GM12878 (cell line): Measurements from ENCODE around the gene SAMD4A. TPM values are rescaled to one million over a fixed set of nuclear protein-coding genes. Genes with fewer than 3 reads are reported as not detected.

ENCODE experiments used
- ATAC-seq: fragments of 200-7000 bp; cut with Tn5 transposase; 3 replicates; pipeline ENCODE4 v1.9.1; 2020; ENCODE audit warnings: mild to moderate bottlenecking, moderate library complexity
- BruUV-seq: library from RNA; stranded (reverse); fragments of 400-500 nt; replicated peaks from 2 replicates; lab custom pipeline; 2021; lab: Mats Ljungman, UMichigan
- CTCF ChIA-PET: fragments of 300-600 bp; sonication (Branson Sonifier 250); formaldehyde crosslinking; extraction: SDS; loops from one replicate; lab custom pipeline; 2021; ENCODE audit warnings: inconsistent platforms; lab: Yijun Ruan, JAX
- POLR2A ChIA-PET: fragments of 350-600 bp; formaldehyde crosslinking; extraction: SDS; loops from one replicate; lab custom pipeline; 2021; ENCODE audit warnings: inconsistent platforms; lab: Charles Lee
- RAD21 ChIA-PET: fragments of 300-600 bp; sonication (Branson Sonifier 250); formaldehyde crosslinking; loops from one replicate; lab custom pipeline; 2023; ENCODE audit warnings: antibody characterized with exemption; ENCODE audit not compliant: unreplicated experiment; lab: Charles Lee
- SMC1A ChIA-PET: fragments of 300-600 bp; sonication (Branson Sonifier 250); formaldehyde crosslinking; loops from one replicate; lab custom pipeline; 2023; ENCODE audit not compliant: unreplicated experiment, uncharacterized antibody; lab: Charles Lee
- DNase-seq: peaks from one replicate; pipeline ENCODE4 v3.0.0-alpha.2; 2011; ENCODE audit warnings: low read depth, low spot score
- FAIRE-seq: peaks from 3 replicates; lab custom pipeline; 2011; peaks lifted over from hg19 to GRCh38; lab: Jason Lieb, UNC
- H2AFZ ChIP-seq: 2 replicates; pipeline ENCODE4 v1.6.0; 2011; ENCODE audit warnings: low read depth, low read length, control low read depth; ENCODE audit not compliant: control insufficient read depth
- H3K27ac ChIP-seq: 2 replicates; pipeline ENCODE4 v1.5.1; 2011; ENCODE audit warnings: control low read depth; ENCODE audit not compliant: control insufficient read depth, insufficient read depth
- H3K27me3 ChIP-seq, 2 experiments: replicated peaks in 1 of 2; 2 replicates each; pipeline versions ENCODE4 v1.6.0 to v1.6.1; 2011; ENCODE audit warnings: low read length in 1 of 2; ENCODE audit not compliant: control insufficient read depth in 2 of 2, insufficient read depth in 2 of 2
- H3K36me3 ChIP-seq, 2 experiments: 2 replicates each; pipeline ENCODE4 v1.5.1; 2011; ENCODE audit warnings: low read length in 1 of 2; ENCODE audit not compliant: control insufficient read depth in 2 of 2, insufficient read depth in 2 of 2
- H3K4me1 ChIP-seq: 2 replicates; pipeline ENCODE4 v1.6.1; 2011; ENCODE audit warnings: mild to moderate bottlenecking, low read length, moderate library complexity, mixed read lengths; ENCODE audit not compliant: control insufficient read depth, insufficient read depth
- H3K4me2 ChIP-seq: 2 replicates; pipeline ENCODE4 v1.6.0; 2011; ENCODE audit warnings: control low read depth; ENCODE audit not compliant: control insufficient read depth, insufficient read depth
- H3K4me3 ChIP-seq: fragments of 200-600 bp; sonication (generic); 2 replicates; pipeline ENCODE4 v1.5.1; 2016
- H3K79me2 ChIP-seq: 2 replicates; pipeline ENCODE4 v1.6.0; 2011; ENCODE audit warnings: low read length; ENCODE audit not compliant: control insufficient read depth, insufficient read depth
- H3K9ac ChIP-seq: 2 replicates; pipeline ENCODE4 v1.8.0; 2011; ENCODE audit warnings: low read length, control low read depth, mixed read lengths; ENCODE audit not compliant: control insufficient read depth, insufficient read depth
- H3K9me3 ChIP-seq: replicated peaks from 3 replicates; pipeline ENCODE4 v1.5.1; 2011; ENCODE audit warnings: mild to moderate bottlenecking, low read length; ENCODE audit not compliant: control insufficient read depth, insufficient read depth
- H4K20me1 ChIP-seq: 2 replicates; pipeline ENCODE4 v1.6.0; 2011; ENCODE audit not compliant: control insufficient read depth, insufficient read depth
- ATF3 ChIP-seq: IDR thresholded peaks from 2 replicates; pipeline ENCODE4 v1.6.1; 2011; ENCODE audit warnings: low read depth, mild to moderate bottlenecking, low read length, moderate library complexity, borderline replicate concordance; ENCODE audit errors: extremely low read depth
- CEBPZ ChIP-seq: fragments of 150-350 bp; IDR thresholded peaks from 2 replicates; pipeline ENCODE4 v1.6.1; 2016; ENCODE audit warnings: low read depth, low read length
- E4F1 ChIP-seq: fragments of 450-650 bp; IDR thresholded peaks from 2 replicates; pipeline ENCODE4 v1.6.1; 2018; ENCODE audit warnings: borderline replicate concordance, mild to moderate bottlenecking; ENCODE audit not compliant: partially characterized antibody
- LARP7 ChIP-seq: fragments of 450-650 bp; IDR thresholded peaks from 2 replicates; pipeline ENCODE4 v1.6.1; 2017; ENCODE audit warnings: mild to moderate bottlenecking
- PRDM15 ChIP-seq: fragments of 450-650 bp; formaldehyde crosslinking; IDR thresholded peaks from 2 replicates; pipeline ENCODE4 v1.4.0; 2020; ENCODE audit warnings: mild to moderate bottlenecking, moderate library complexity
- TCF12 ChIP-seq: IDR thresholded peaks from 2 replicates; pipeline ENCODE4 v1.6.1; 2011; ENCODE audit warnings: low read depth, mild to moderate bottlenecking, low read length
- ZBTB33 ChIP-seq: fragments of 450-650 bp; IDR thresholded peaks from 2 replicates; pipeline ENCODE4 v1.6.1; 2017; ENCODE audit warnings: mild to moderate bottlenecking
- ZNF384 ChIP-seq: IDR thresholded peaks from 2 replicates; pipeline ENCODE4 v1.6.1; 2012; ENCODE audit warnings: low read depth, mild to moderate bottlenecking, low read length, improper control_type of control experiment, borderline replicate concordance
- WGBS: methylation state at CpG from one replicate; pipeline ENCODE4 v1.1.6; 2016; ENCODE audit warnings: low lambda C conversion rate; ENCODE audit not compliant: insufficient replicate concordance, insufficient coverage; ENCODE audit errors: missing lambda C conversion rate; 5-methylcytosine and 5-hydroxymethylcytosine counted together
- in situ Hi-C: fragments of 300-500 bp; cut with MboI; formaldehyde crosslinking; loops from 9 replicates; pipeline ENCODE4 v1.14.3; 2018; ENCODE audit warnings: mixed read lengths
- intact Hi-C: fragments of 100-400 bp; cut with micrococcal nuclease; formaldehyde crosslinking; loops from one replicate; pipeline ENCODE4 v1.14.2; 2022; ENCODE audit not compliant: unreplicated experiment
- polyA plus RNA-seq, 11 experiments: library from polyadenylated mRNA; depleted of rRNA in 4 of 11; unstranded in 6 of 11; stranded (reverse) in 5 of 11; fragments of >200 nt; fragmentation: Nextera tagmentation in 4 of 11; fragmentation: Illumina TruSeq in 1 of 11; extraction: Ambion mirVana in 4 of 11; extraction: Trizol in 1 of 11; gene quantifications; 1 replicate in 1 of 11; 2 replicates in 10 of 11; pipeline versions ENCODE4 v1.2.1 to v1.2.3, GENCODE V29; 2011 to 2016; ENCODE audit warnings: inconsistent platforms in 2 of 11, missing spikeins in 2 of 11, low read depth in 1 of 11
- total RNA-seq, 4 experiments: library from RNA; depleted of rRNA in 3 of 4; stranded (reverse); fragments of >200 nt in 3 of 4; fragmentation: Illumina TruSeq in 1 of 4; extraction: Trizol in 1 of 4; gene quantifications; 2 replicates each; pipeline versions ENCODE4 v1.2.1 to v1.2.3, GENCODE V29; 2013 to 2021

Gene SAMD4A
- total and polyA plus RNA-seq, 10 of the 15 experiments (the other 5 are each of a cell fraction or from before 2014, with no cell fraction given) = 0.05 to 0.56 (median 0.31) TPM

GRCh38 chr14:54693761-54694160 lies 126.8 kb downstream of the SAMD4A start (continued):
- no peak for TF ChIP-seq ATF3
- TF ChIP-seq, all 136 proteins: peak for 0

- Histone ChIP-seq H3K27me3 (no peaks in the 10 kb centered on the region), H2AFZ (no peak overlapping the region), H3K4me3 (no peak overlapping the region), H3K9me3 (no peaks in the 10 kb centered on the region), H3K27ac (no peak overlapping the region), H3K79me2 (no peaks in the 10 kb centered on the region), H3K36me3 (no peaks in the 10 kb centered on the region), H3K9ac (no peak overlapping the region), H3K4me2 (no peak overlapping the region), H4K20me1 (no peaks in the 10 kb centered on the region), H3K4me1 (no peaks in the 10 kb centered on the region)
- ChIA-PET POLR2A (no interaction called here), SMC1A (interaction anchor here (0.6 to 0.8 kb wide), 2 partner anchors 68 to 131 kb away, joined by 3 to 4 read pairs; no protein-coding TSS in a partner anchor), CTCF (interaction anchor here (0.9 to 1.0 kb wide), 2 partner anchors 46 to 79 kb away, joined by 3 read pairs; no protein-coding TSS in a partner anchor), RAD21 (interaction anchor here (0.6 kb wide), 1 partner anchor 67 kb away, joined by 4 read pairs; no protein-coding TSS in a partner anchor)
- no TSS peak for BruUV-seq
- intact Hi-C loops (no loop called here), in situ Hi-C loops (no loop called here)
- FAIRE-seq (no peak), ATAC-seq (no peak), DNase-seq (no peak)
- WGBS = 85% methylated on average over 1 of the region's 1 CpG
- TF ChIP-seq CEBPZ (no peak), E4F1 (no peak), ZBTB33 (no peak), PRDM15 (CRISPR knock-in tag) (no peak), ZNF384 (no peak), TCF12 (no peak), LARP7 (no peak)
Observed at GRCh38 chr14:54695196-54695595, 128.3 kb downstream of the SAMD4A start.
